Endothelial cell of umbilical vein (primary cell): ENCODE data around the gene LMAN1L. TPM values are rescaled to one million over a fixed set of nuclear protein-coding genes. Genes with fewer than 3 reads are reported as not detected.

Experiments used
- BruUV-seq: library from RNA; stranded (reverse); fragments of 400-500 nt; replicated peaks from 2 replicates; lab custom pipeline; 2021; lab: Mats Ljungman, UMichigan
- CTCF ChIA-PET: fragments of 300-600, 350-600 bp; sonication (Branson Sonifier 250); formaldehyde crosslinking; loops from one replicate; lab custom pipeline; 2021; ENCODE audit warnings: antibody characterized with exemption, inconsistent platforms; lab: Charles Lee
- POLR2A ChIA-PET: fragments of 300-600, 350-600 bp; sonication (Branson Sonifier 250); formaldehyde crosslinking; loops from one replicate; lab custom pipeline; 2021; ENCODE audit warnings: antibody characterized with exemption, inconsistent platforms; lab: Charles Lee
- DNase-seq: peaks from one replicate; pipeline ENCODE4 v3.0.0-alpha.2; 2011; ENCODE audit warnings: low read depth, low spot score
- FAIRE-seq: peaks from 2 replicates; lab custom pipeline; 2011; peaks lifted over from hg19 to GRCh38; lab: Jason Lieb, UNC
- H2AFZ ChIP-seq: 2 replicates; pipeline ENCODE4 v1.6.0; 2012; ENCODE audit warnings: low read depth, low read length, control low read depth, inconsistent platforms
- H3K27ac ChIP-seq: 2 replicates; pipeline ENCODE4 v1.5.1; 2011; ENCODE audit warnings: low read depth, mild to moderate bottlenecking, control low read depth, low read length, moderate library complexity; ENCODE audit not compliant: insufficient read depth
- H3K27me3 ChIP-seq, 2 experiments: 2 replicates each; pipeline versions ENCODE4 v1.6.0 to v1.6.1; 2011; ENCODE audit warnings: low read length in 2 of 2, mixed read lengths in 1 of 2; ENCODE audit not compliant: control insufficient read depth in 2 of 2, insufficient read depth in 2 of 2
- H3K36me3 ChIP-seq, 2 experiments: 2 replicates in 1 of 2; 3 replicates in 1 of 2; pipeline ENCODE4 v1.5.1; 2011; ENCODE audit warnings: low read length in 2 of 2, mild to moderate bottlenecking in 1 of 2, moderate library complexity in 1 of 2; ENCODE audit not compliant: control insufficient read depth in 2 of 2, insufficient read depth in 2 of 2; ENCODE audit errors: extremely low read depth in 1 of 2
- H3K4me1 ChIP-seq: 3 replicates; pipeline ENCODE4 v1.5.1; 2011; ENCODE audit warnings: mild to moderate bottlenecking, low read length; ENCODE audit not compliant: control insufficient read depth, insufficient read depth; ENCODE audit errors: extremely low read depth
- H3K4me2 ChIP-seq: 2 replicates; pipeline ENCODE4 v1.6.1; 2011; ENCODE audit warnings: low read length, control low read depth, mixed read lengths; ENCODE audit not compliant: insufficient read depth
- H3K4me3 ChIP-seq, 3 experiments: fragments of 200-600 bp in 1 of 3; sonication (generic), shearing (Covaris generic) in 1 of 3; replicated peaks in 1 of 3; 2 replicates each; pipeline ENCODE4 v1.5.1; 2011 to 2016; ENCODE audit warnings: control low read depth in 3 of 3, low read length in 3 of 3, mild to moderate bottlenecking in 2 of 3, inconsistent platforms in 1 of 3, low read depth in 1 of 3, moderate library complexity in 1 of 3; ENCODE audit not compliant: insufficient read depth in 1 of 3
- H3K79me2 ChIP-seq: 2 replicates; pipeline ENCODE4 v1.6.0; 2012; ENCODE audit warnings: low read length, inconsistent platforms; ENCODE audit not compliant: control insufficient read depth, insufficient read depth
- H3K9ac ChIP-seq: replicated peaks from 2 replicates; pipeline ENCODE3; 2011; ENCODE audit warnings: low read length, control low read depth; ENCODE audit not compliant: insufficient read depth; ENCODE audit errors: extremely low read depth
- H3K9me1 ChIP-seq: replicated peaks from 3 replicates; pipeline ENCODE4 v1.6.0; 2011; ENCODE audit warnings: mild to moderate bottlenecking, low read length; ENCODE audit not compliant: control insufficient read depth, insufficient read depth; ENCODE audit errors: extremely low read depth
- H3K9me3 ChIP-seq: replicated peaks from 2 replicates; pipeline ENCODE4 v1.5.1; 2012; ENCODE audit warnings: low read length, inconsistent platforms; ENCODE audit not compliant: control insufficient read depth, insufficient read depth
- H4K20me1 ChIP-seq: replicated peaks from 2 replicates; pipeline ENCODE3; 2011; ENCODE audit warnings: mild to moderate bottlenecking, low read length; ENCODE audit not compliant: control insufficient read depth, insufficient read depth; ENCODE audit errors: extremely low read depth
- CTCF ChIP-seq, 2 donors: IDR thresholded peaks; 1 replicate in 1 of 2; 2 replicates in 1 of 2; pipeline ENCODE4 v1.5.1; 2011; ENCODE audit warnings: low read length in 2 of 2, mild to moderate bottlenecking in 2 of 2, moderate library complexity in 2 of 2, control low read depth in 1 of 2, inconsistent platforms in 1 of 2, low read depth in 1 of 2; ENCODE audit not compliant: insufficient read depth in 1 of 2; ENCODE audit errors: extremely low read depth in 1 of 2
- FOS ChIP-seq: IDR thresholded peaks from 2 replicates; pipeline ENCODE4 v1.6.1; 2011; ENCODE audit warnings: mild to moderate bottlenecking, low read length, moderate library complexity, borderline replicate concordance; ENCODE audit not compliant: insufficient read depth
- JUN ChIP-seq: IDR thresholded peaks from 2 replicates; pipeline ENCODE4 v1.6.1; 2011; ENCODE audit warnings: borderline replicate concordance, low read depth; ENCODE audit not compliant: insufficient read length, insufficient read depth
- MAX ChIP-seq: IDR thresholded peaks from 2 replicates; pipeline ENCODE4 v1.6.1; 2011; ENCODE audit not compliant: insufficient read depth, insufficient read length
- dilution Hi-C: fragments of 300-500 bp; cut with MboI; formaldehyde crosslinking; loops from one replicate; pipeline ENCODE4 v1.15.0; 2019; ENCODE audit warnings: low sequenced_read_pairs; ENCODE audit not compliant: extremely low pct_ligation_motif_present
- intact Hi-C: fragments of 100-400 bp; cut with micrococcal nuclease; formaldehyde crosslinking; loops from one replicate; pipeline ENCODE4 v1.10.0; 2022
- polyA plus RNA-seq, 4 experiments: library from polyadenylated mRNA; depleted of rRNA in 3 of 4; stranded (reverse) in 3 of 4; unstranded in 1 of 4; fragments of >200 nt; gene quantifications; 2 replicates each; pipeline versions ENCODE4 v1.2.1 to v1.2.3, GENCODE V29; 2011 to 2012; ENCODE audit warnings: missing spikeins in 1 of 4
- total RNA-seq: library from RNA; stranded (reverse); gene quantifications from 2 replicates; pipeline ENCODE4 v1.2.3, GENCODE V29; 2021

Gene LMAN1L
- total and polyA plus RNA-seq, 2 donors (not counting 3 experiments of a cell fraction or from before 2014, with no cell fraction given): not detected

- intact Hi-C loops: no loop called here
- BruUV-seq: no TSS peak
- Histone ChIP-seq H3K79me2 (peaks cover 98% of the 10 kb centered on the region), H3K27me3 (no peaks in the 10 kb centered on the region), H3K4me2 (no peak overlapping the region), H3K9me1 (no peaks in the 10 kb centered on the region), H3K4me1 (peaks cover 16% of the 10 kb centered on the region), H3K9ac (no peak overlapping the region), H3K4me3 (no peak overlapping the region), H4K20me1 (peaks cover 2% of the 10 kb centered on the region), H3K9me3 (no peaks in the 10 kb centered on the region), H3K27ac (no peak overlapping the region), H3K36me3 (peaks cover 0 to 7% of the 10 kb centered on the region in 2 experiments), H2AFZ (no peak overlapping the region)
- TF ChIP-seq JUN (no peak), MAX (no peak), FOS (no peak), CTCF (IDR thresholded peaks at IDR 0.05; ENCODE audit: extremely low read depth in 1 of 2, insufficient read depth in 1 of 2, low read depth in 1 of 2, low read length in 2 of 2) (no peak)
- POLR2A ChIA-PET: no interaction called here
- dilution Hi-C loops: no loop called here
- FAIRE-seq (no peak), DNase-seq (no peak)
- CTCF ChIA-PET: interaction anchor here (0.8 to 3.6 kb wide), 9 partner anchors 10 to 162 kb away, joined by 3 to 22 read pairs (median 4); no protein-coding TSS in a partner anchor
These were observed 24.5 kb upstream of the LMAN1L start for GRCh38 chr15:74788042-74788682.
